Measurements from ENCODE around the gene QSER1.
"Not testable (repeated sequence)": the region's sequence is repeated elsewhere in the genome, so short reads cannot be mapped to it uniquely, and the experiment has no call there.

Gene QSER1

DNA sequence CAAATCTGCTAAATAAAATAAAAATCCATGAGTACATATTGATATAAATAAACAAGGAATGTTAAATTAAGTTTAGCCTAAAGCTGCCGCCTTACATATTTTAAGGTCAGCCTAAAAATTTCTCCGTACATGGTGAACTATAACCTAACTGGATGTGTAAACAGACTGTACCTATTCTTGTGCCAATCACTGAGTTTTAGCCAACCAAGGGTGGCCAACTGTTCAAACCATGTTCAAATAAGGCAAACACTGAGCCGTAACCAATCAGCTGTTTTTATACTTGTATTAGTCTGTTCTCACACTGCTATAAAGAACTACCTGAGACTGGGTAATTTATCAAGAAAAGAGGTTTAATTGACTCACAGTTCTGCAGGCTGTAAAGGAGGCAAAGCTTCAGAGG is 8.6 kb upstream of the QSER1 start:
- Mint-ChIP-seq H3K4me1 (no peaks in the 10 kb centered on the region), H3K27ac (no peak overlapping the region), H3K4me3 (no peak overlapping the region), H3K9me3 (no peaks in the 10 kb centered on the region), H3K36me3 (no peaks in the 10 kb centered on the region), H3K27me3 (no peaks in the 10 kb centered on the region)
- ATAC-seq (replicated peaks) = no peak
- no peak for DNase-seq

DNA sequence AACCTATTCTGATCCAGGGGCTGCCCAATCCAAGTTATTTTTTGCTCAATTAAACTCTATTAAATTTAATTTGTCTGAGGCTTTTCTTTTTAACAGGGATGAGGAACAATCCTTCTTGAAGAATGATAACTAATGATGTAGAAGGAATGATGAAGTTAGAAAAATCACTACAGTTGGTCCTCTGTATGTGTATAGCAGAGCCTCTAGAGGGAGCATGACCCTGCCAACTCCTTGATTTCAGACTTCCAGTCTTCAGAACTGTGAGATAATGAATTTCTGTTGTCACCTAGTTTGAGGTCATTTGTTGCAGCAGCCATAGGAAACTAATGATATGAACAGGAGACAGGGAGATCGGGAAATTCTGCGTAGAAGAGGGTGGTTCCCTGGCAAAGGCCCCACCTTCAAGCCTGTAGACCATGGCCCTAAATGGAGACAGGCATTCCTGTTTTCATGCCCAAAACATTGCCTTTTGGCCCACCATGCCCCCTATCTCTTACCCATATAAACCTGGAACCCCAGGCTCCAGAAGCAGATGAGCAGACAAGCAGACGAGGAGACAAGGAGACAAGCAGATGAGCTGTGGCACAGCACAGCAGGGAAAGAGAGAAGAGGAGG is 7.7 kb upstream of the QSER1 start:
- no peaks in the 10 kb centered on the region for H3K9me3 Mint-ChIP-seq
- H3K27me3 Mint-ChIP-seq = no peaks in the 10 kb centered on the region
- H3K27ac Mint-ChIP-seq = no peak overlapping the region
- ATAC-seq (replicated peaks) (peak; percentile 58 to 70), DNase-seq (no peak)
- no peaks in the 10 kb centered on the region for H3K36me3 Mint-ChIP-seq
- no peaks in the 10 kb centered on the region for H3K4me1 Mint-ChIP-seq
- no peak overlapping the region for H3K4me3 Mint-ChIP-seq

DNA sequence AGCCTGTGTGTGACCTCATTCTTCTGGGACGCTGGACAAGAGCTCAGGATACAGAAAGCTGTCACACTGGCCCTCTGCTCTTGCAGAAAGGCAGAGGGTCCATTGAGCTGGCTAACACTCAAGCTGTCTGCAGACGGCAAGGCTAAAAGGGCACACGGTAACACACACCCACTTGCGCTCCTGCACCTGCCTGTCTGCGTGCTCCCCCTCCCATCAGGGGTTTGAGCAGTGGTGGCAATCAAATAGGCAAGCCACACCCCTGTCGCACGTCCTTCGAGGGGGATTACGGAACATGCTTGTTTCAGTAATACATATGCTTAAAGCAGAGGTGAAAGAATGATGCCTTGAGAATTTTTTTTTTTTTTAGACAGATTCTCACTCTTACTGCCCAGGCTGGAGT is 7.1 kb upstream of the QSER1 start:
- ATAC-seq (replicated peaks) = no peak
- Mint-ChIP-seq H3K27me3 (no peaks in the 10 kb centered on the region), H3K4me3 (no peak overlapping the region), H3K36me3 (no peaks in the 10 kb centered on the region), H3K4me1 (peaks cover 0 to 2% of the 10 kb centered on the region in 2 donors), H3K9me3 (no peaks in the 10 kb centered on the region), H3K27ac (no peak overlapping the region)
- DNase-seq = no peak

DNA sequence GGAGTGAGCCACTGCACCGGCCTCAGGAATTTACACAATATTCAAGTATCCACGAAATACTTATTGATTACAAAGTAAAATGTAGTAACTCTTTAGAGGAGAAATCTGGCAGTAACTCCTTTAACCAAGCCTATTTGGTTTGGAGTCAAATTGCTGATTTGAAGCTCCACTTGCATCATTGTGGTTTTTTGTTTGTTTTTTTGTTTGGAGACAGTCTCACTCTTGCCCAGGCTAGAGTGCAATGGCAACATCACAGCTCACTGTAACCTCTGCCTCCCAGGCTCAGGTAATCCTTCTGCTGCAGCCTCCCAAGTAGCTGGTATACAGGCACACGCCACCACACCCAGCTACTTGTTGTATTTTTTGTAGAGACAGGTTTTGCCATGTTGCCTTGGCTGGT is 6.4 kb upstream of the QSER1 start:
- no peak for ATAC-seq (replicated peaks)
- H3K4me3 Mint-ChIP-seq = no peak overlapping the region
- H3K9me3 Mint-ChIP-seq = no peaks in the 10 kb centered on the region
- H3K27me3 Mint-ChIP-seq = no peaks in the 10 kb centered on the region
- peaks cover 2% of the 10 kb centered on the region in 2 donors for H3K4me1 Mint-ChIP-seq
- no peak for DNase-seq
- H3K36me3 Mint-ChIP-seq = no peaks in the 10 kb centered on the region
- H3K27ac Mint-ChIP-seq = no peak overlapping the region

DNA sequence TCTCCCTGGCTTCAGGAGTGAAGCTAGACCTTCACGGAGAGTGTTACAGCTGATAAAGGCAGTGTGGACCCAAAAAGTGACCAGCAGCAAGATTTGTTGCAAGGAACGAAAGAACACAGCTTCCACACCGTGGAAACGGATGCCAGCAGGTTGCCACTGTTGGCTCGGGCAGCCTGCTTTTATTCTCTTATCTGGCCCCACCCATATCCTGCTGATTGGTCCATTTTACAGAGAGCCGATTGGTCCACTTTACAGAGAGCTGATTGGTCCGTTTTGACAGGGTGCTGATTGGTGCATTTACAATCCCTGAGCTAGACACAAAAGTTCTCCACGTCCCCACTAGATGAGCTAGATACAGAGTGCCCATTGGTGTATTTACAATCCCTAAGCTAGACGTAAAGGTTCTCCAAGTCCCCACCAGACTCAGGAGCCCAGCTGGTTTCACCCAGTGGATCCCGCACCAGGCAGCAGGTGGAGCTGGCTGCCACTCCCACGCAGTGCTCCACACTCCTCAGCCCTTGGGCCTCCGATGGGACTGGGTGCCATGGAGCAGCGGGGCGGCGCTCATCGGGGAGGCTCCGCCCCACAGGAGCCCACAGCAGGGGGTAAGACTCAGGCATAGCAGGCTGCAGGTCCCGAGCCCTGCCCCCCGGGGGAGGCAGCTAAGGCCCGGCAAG is 4.8 kb upstream of the QSER1 start:
- DNase-seq; ATAC-seq (replicated peaks); H3K4me3 Mint-ChIP-seq; H3K36me3 Mint-ChIP-seq; H3K9me3 Mint-ChIP-seq; H3K27ac Mint-ChIP-seq; H3K27me3 Mint-ChIP-seq: not testable (repeated sequence)
- H3K4me1 Mint-ChIP-seq = peaks cover 6 to 11% of the 10 kb centered on the region in 2 donors

DNA sequence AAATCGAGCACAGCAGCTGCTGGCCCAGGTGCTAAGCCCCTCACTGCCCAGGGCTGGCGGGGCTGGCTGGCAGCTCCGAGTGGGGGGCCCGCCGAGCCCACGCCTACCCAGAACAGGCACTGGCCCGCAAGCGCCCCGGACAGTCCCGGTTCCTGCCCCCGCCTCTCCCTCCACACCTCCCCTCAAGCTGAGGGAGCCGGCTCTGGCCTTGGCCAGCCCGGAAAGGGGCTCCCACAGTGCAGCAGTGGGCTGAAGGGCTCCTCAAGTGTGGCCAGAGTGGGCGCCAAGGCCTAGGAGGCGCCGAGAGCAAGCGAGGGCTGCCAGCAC is 4.3 kb upstream of the QSER1 start:
- not testable (repeated sequence) for H3K4me3 Mint-ChIP-seq; H3K27ac Mint-ChIP-seq; H3K27me3 Mint-ChIP-seq; ATAC-seq (replicated peaks); H3K9me3 Mint-ChIP-seq; DNase-seq; H3K36me3 Mint-ChIP-seq
- peaks cover 6 to 11% of the 10 kb centered on the region in 2 donors for H3K4me1 Mint-ChIP-seq

DNA sequence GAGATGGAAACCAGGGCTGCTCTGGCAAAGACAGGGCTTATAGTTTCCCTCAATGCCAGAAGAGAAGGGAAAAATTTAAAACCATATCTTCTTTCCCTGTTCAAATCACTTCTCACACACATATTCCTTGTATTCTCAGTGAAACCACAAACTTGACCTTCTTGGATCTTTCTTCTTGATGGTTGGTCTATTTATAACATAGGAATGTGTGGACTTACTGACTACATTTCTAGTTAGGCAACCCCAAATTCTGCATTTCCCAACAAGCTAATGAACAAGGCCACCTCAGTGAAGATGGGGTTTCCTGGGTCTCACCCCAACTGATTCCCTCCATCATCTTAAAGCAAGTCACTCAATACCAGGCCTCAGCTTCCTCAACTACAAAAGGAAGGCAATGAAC is 3.8 kb upstream of the QSER1 start:
- DNase-seq (no peak), ATAC-seq (replicated peaks) (no peak)
- no peak overlapping the region for H3K27ac Mint-ChIP-seq
- H3K4me3 Mint-ChIP-seq = no peak overlapping the region
- peaks cover 3 to 4% of the 10 kb centered on the region in 2 donors for H3K36me3 Mint-ChIP-seq
- no peaks in the 10 kb centered on the region for H3K27me3 Mint-ChIP-seq
- H3K9me3 Mint-ChIP-seq = no peaks in the 10 kb centered on the region
- peaks cover 6 to 11% of the 10 kb centered on the region in 2 donors for H3K4me1 Mint-ChIP-seq

DNA sequence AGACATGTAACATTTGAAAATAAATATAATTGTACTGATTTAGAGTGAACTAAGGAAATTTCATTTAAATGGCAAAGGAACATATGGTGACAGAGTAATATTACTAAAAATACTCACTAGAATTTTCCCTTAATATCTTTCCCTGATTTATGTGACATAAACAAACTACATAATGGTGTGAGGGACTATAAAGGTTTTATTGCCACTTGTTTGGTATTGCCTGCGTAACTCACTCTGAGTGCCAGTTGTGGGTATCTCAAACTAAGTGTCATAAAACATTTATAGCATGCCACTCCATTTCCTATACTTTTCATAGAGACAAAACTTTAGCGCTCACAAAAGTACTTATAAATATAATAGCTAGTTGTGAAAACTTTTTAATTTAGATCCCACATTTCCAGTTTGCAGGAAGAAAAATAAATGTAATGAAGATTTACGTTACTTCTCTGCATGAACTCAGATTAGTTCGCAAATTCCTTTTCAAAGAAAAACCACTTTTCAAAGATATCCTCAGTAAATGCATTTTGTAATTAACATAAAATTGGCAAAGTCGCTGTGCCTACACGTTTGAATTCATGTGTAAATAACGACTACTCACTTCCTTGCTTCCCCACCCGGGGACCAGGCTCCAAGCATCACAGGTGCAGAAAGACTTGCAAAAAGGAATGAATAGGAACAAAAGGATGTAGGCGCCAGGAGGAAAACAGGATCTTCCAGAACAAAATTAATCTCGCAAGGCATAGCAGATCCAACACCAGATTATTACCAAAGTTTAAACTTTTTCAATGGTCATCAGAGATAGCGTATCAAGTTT is 1.6 kb upstream of the QSER1 start:
- Mint-ChIP-seq H3K36me3 (peaks cover 3 to 4% of the 10 kb centered on the region in 2 donors), H3K4me3 (peak overlapping the region; percentile 84 to 95), H3K4me1 (peaks cover 13 to 26% of the 10 kb centered on the region in 2 donors), H3K27ac (no peak overlapping the region), H3K9me3 (no peaks in the 10 kb centered on the region), H3K27me3 (no peaks in the 10 kb centered on the region)
- DNase-seq = no peak
- no peak for ATAC-seq (replicated peaks)

DNA sequence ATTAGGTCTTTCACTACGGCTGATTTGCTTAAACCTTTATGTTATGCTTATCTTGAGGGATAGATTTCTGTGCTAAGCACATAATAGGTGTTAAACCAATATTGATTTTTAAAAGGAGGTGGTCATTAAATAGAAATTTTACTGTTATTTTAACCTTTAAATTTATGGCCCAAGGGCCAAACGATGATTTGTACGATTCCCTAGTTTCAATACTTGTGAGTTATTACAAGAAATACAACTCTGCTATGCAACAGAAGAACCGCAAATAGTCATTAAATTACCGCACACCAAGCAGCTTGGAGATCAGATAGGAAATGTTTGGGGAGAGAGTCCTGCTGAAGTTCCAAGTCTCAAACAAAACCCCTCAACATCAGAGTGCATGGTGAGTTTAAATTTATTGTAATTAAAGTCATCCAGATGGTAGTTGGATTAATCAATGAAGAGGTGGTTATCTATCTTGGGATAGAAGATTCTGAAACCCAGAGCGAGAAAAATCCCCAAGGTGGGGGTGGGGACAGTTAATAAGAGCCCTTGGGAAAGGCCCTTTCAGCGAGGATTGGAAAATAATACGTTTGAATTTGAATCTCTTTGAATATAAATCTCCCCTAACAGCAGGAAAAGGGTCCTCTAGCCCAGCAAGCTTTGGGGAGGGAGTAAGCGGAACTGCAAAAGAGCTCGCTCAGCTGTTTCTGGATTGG is 805 bp upstream of the QSER1 start:
- H3K4me3 Mint-ChIP-seq = peak overlapping the region; percentile 84 to 95
- ATAC-seq (replicated peaks) = peak in 1 of 2 donors; percentile 7
- peaks cover 3 to 4% of the 10 kb centered on the region in 2 donors for H3K36me3 Mint-ChIP-seq
- peak overlapping the region; percentile 94 for H3K27ac Mint-ChIP-seq
- no peak for DNase-seq
- no peaks in the 10 kb centered on the region for H3K27me3 Mint-ChIP-seq
- peaks cover 14 to 26% of the 10 kb centered on the region in 2 donors for H3K4me1 Mint-ChIP-seq
- H3K9me3 Mint-ChIP-seq = no peaks in the 10 kb centered on the region

DNA sequence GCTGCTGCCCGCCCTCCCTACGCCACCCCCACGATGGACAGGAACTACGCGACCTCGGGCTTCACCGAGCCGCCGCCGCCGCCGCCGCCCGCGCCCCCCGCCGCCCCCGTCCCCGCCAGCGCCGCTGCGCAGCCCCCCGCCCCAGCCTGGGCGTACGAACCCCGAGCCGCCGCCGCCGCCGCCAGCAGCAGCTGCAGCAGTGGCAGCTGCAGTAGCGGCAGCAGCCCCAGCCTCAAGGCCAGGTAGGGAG is 407 bp downstream of the QSER1 start:
- Mint-ChIP-seq H3K9me3 (no peaks in the 10 kb centered on the region), H3K27me3 (no peaks in the 10 kb centered on the region), H3K4me1 (peaks cover 21 to 34% of the 10 kb centered on the region in 2 donors), H3K36me3 (peaks cover 6 to 7% of the 10 kb centered on the region in 2 donors), H3K27ac (peak overlapping the region; percentile 99), H3K4me3 (peak overlapping the region; percentile 95 to 97)
- ATAC-seq (replicated peaks) (no peak), DNase-seq (no peak)

DNA sequence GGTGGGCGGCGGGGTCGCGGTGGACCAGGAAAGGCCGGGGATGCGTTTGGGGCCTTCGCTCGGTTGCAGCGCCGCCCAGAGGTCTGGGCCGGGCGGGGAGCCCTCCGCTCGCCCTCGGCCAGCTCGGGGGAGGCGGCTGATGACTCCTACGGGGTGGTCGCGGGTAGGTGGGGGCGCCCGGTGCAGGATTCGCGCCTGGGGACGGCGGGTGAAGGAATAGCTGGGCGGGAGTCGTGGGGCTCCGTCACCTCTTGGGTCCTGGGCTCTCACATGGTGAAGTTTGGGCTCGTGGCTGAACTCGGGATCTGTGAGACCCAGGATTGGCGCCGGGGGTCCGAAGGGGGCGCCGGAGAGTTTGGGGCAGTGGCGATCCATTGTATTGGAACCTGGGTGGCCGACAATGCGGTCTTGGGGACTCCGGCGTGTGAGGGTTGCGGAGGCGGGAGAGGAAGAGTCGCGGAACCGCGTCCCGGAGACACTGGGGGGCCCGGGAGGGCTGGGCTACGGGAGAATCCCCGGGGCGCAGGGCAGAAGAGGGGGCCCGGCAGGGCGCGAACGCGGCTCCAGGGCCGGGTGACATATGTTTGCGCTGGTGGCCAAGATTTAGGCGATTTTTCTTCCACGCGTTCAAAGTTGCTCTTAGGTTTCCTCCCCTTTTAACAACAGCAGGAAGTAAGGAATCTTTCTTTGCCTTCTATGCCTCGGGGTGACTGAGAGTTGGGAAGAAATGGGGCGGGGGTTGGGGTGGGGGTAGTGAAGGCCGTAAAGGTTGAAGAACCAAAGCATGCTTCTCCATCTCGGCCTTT is 935 bp downstream of the QSER1 start:
- Mint-ChIP-seq H3K4me1 (peaks cover 21 to 35% of the 10 kb centered on the region in 2 donors), H3K4me3 (peak overlapping the region; percentile 95 to 97), H3K27ac (peak overlapping the region; percentile 99), H3K9me3 (no peaks in the 10 kb centered on the region), H3K36me3 (peaks cover 6 to 7% of the 10 kb centered on the region in 2 donors), H3K27me3 (no peaks in the 10 kb centered on the region)
- ATAC-seq (replicated peaks) (peak; percentile 52 to 66), DNase-seq (peak; percentile 55)

DNA sequence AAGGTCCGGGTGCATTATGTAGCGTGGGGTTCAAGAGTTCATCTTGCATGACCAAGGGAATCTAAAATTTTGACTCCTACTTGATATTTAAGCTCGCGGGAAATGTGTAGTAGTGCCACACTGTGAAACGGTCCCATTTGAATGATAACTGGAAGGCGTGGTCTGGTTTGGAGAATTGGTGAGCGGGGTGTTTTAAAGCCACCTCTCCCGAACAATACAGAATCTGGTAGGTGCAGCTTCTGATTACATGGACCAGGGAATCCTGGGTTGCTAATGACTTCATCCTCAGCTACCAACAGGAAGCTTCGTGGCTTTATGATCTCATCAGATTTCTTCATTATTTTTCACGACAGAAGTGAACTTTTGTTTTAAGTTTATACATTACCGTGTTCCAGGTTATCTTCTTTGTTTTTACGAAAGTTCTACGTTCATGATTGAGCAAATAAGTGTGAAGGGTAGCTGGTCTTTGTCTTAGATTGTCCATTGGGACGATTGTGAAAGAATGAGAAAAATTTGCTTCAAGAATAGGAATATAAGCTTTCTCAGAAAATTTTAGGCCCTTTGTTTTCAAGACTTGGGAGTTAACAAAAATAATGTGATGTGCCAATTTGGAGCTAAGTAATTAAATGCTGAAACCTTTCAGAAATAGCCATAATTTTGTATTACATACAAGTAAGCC is 1.7 kb downstream of the QSER1 start:
- Mint-ChIP-seq H3K4me1 (peaks cover 21 to 39% of the 10 kb centered on the region in 2 donors), H3K4me3 (peak overlapping the region; percentile 95 to 97), H3K27ac (peak overlapping the region; percentile 99), H3K9me3 (no peaks in the 10 kb centered on the region), H3K27me3 (no peaks in the 10 kb centered on the region), H3K36me3 (peaks cover 6 to 13% of the 10 kb centered on the region in 2 donors)
- DNase-seq = no peak
- peak; percentile 8 to 15 for ATAC-seq (replicated peaks)

DNA sequence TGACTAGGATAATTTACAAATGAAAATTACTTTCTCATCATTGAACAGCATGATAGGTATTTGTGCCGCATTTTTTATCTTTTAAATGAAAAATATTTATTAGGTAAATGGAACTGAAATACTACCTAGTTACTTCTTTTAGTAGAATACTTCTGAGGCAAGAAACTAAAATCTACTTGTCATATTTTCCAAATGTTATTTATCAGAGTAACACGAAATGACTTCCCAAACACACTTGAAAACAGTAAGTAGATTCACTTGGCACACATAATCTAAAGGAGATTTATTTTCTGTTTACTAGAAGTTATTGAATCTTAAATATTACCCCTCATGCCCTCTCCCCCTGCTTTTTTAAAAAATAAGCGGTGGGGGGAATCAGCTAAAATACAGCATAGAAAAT is 2.3 kb downstream of the QSER1 start:
- no peaks in the 10 kb centered on the region for H3K9me3 Mint-ChIP-seq
- peaks cover 6 to 19% of the 10 kb centered on the region in 2 donors for H3K36me3 Mint-ChIP-seq
- DNase-seq (no peak), ATAC-seq (replicated peaks) (no peak)
- no peaks in the 10 kb centered on the region for H3K27me3 Mint-ChIP-seq
- peaks cover 26 to 45% of the 10 kb centered on the region in 2 donors for H3K4me1 Mint-ChIP-seq
- H3K4me3 Mint-ChIP-seq = no peak overlapping the region
- H3K27ac Mint-ChIP-seq = no peak overlapping the region
